ENCODE results near the gene IBSP.

IBSP gene

DNA sequence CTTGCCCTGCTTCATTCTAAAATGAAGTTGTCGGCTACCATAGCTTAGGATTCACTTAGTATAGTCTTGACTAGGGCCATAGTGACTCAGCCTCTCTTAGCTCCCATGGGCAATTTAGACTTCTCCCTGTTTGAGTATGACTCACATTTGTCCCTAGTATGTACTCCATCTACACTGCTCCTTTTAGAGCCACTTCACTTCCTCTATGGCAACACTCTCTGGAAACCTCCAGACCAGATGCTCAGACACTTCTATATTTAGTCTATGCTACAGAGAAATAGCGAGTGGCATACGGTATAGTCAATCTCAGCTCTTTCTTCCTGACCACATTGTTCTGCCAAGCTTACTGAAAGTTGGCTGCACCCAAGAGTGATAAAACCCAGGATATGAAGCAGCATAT is 44.6 kb downstream of the IBSP start:
- no peaks in the 10 kb centered on the region for H3K27me3 ChIP-seq
- peak overlapping the region; percentile 29 to 79 (median 75); a peak in 19 of 22 replicates for H3K9ac ChIP-seq
- peak in 9 of 11 experiments; percentile 60 to 86 (median 83); a peak in 15 of 22 replicates for TF ChIP-seq Cebpa-rat (IDR thresholded peaks at IDR 0.05)
- no peaks in the 10 kb centered on the region for H3K36me3 ChIP-seq
- H3K9me3 ChIP-seq (replicated peaks in 1 of 11): no peaks in the 10 kb centered on the region
- no peak overlapping the region; a peak in 1 of 20 replicates for H3K4me3 ChIP-seq
- peak overlapping the region; percentile 42 to 85 (median 76) for H3K4me2 ChIP-seq
- H4K20me1 ChIP-seq: no peaks in the 10 kb centered on the region
- H3K27ac ChIP-seq: peak overlapping the region; percentile 75 to 97 (median 91)
- peaks cover 15 to 97% (median 68%) of the 10 kb centered on the region in 10 experiments for H3K4me1 ChIP-seq

DNA sequence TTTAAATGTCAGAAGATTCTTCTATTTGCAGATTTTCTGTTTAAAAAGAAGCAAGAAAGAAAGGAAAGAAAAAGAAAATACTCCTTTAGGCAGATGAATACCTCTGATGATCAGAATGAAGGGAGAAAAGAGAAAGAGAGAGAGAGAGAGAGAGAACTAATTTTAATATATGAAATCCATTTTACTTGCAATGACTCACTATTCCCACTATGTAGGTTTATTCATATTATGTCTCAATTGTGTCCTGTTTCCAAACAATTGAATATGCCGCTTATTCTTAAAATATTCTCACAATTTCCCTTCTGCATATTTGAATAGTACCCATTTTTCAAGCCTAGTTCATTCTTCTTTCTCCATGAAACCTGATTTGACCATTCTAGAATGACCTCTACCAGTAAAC is 45.1 kb downstream of the IBSP start:
- Histone ChIP-seq H3K9ac (peak overlapping the region; percentile 35 to 79 (median 75); a peak in 18 of 22 replicates), H4K20me1 (no peaks in the 10 kb centered on the region), H3K4me2 (peak overlapping the region; percentile 18 to 83 (median 70); a peak in 20 of 22 replicates), H3K36me3 (no peaks in the 10 kb centered on the region), H3K9me3 (replicated peaks in 1 of 11) (no peaks in the 10 kb centered on the region), H3K4me1 (peaks cover 20 to 97% (median 72%) of the 10 kb centered on the region in 10 experiments), H3K4me3 (no peak overlapping the region; a peak in 4 of 20 replicates), H3K27ac (peak overlapping the region; percentile 75 to 97 (median 91)), H3K27me3 (no peaks in the 10 kb centered on the region)
- no peak for TF ChIP-seq Cebpa-rat (IDR thresholded peaks at IDR 0.05)

DNA sequence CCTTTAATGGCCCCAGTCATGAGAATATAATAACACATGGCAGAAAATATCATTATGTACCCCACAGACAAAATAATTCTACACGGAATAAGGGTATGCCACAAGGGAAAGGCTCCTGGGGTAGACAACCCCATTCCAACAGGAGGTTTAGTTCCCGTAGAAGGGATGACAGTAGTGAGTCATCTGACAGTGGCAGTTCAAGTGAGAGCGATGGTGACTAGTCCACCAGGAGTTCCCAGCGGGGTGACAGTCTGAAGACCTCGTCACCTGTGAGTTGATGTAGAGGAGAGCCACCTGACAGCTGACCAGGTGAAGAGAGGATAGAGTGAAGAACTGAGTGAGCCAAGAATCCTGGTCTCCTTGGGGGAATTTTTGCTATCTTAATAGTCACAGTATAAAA is 46.9 kb downstream of the IBSP start:
- peak overlapping the region in 1 of 11 experiments; percentile 78; a peak in 2 of 22 replicates for H3K9ac ChIP-seq
- peak overlapping the region; percentile 75 to 97 (median 91); a peak in 18 of 22 replicates for H3K27ac ChIP-seq
- no peak overlapping the region for H3K4me3 ChIP-seq
- no peaks in the 10 kb centered on the region for H4K20me1 ChIP-seq
- TF ChIP-seq Cebpa-rat (IDR thresholded peaks at IDR 0.05): no peak
- peak overlapping the region in 7 of 11 experiments; percentile 58 to 83 (median 75); a peak in 13 of 22 replicates for H3K4me2 ChIP-seq
- H3K9me3 ChIP-seq (replicated peaks in 1 of 11): no peaks in the 10 kb centered on the region
- H3K36me3 ChIP-seq: no peaks in the 10 kb centered on the region
- peaks cover 29 to 97% (median 87%) of the 10 kb centered on the region in 10 experiments for H3K4me1 ChIP-seq
- no peaks in the 10 kb centered on the region for H3K27me3 ChIP-seq

DNA sequence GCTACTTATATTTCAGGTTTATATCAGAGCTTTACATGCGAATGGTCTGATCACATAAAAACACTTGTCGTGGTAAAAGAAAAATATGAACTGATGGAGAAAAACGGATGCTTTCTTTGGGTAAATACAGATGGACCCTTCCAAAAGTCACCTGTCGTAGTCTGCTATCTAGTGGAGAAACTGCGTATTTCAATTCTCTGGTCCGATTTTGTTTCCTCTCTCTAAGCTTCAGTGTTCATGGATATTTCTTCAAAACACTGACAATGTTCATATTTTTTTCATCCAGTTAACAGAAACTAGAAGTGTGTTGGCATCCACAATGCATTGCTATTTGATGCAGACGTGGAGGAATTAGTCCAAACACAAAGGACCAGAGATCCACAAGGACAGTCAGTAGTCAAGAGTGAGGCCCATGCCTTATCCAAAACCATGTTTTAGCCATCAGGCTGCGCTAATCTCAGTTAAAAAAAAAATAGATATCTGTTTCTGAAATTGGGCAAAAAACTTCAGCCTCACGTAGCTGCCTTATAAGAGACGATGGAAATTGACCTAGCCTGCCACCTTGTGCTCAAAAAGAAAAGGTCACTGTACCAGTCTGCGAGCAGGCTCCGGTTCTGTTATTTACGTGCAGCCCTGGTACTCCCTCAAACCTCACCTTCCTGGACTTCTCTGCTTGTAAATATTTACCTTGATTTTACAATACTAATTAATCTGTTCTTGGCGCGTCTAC is 49.4 kb downstream of the IBSP start:
- Histone ChIP-seq H3K27me3 (no peaks in the 10 kb centered on the region), H3K4me2 (peak overlapping the region; percentile 67 to 87 (median 79)), H3K4me1 (peaks cover 26 to 96% (median 88%) of the 10 kb centered on the region in 10 experiments), H3K27ac (peak overlapping the region; percentile 75 to 97 (median 90); a peak in 21 of 22 replicates), H3K9me3 (replicated peaks in 1 of 11) (no peaks in the 10 kb centered on the region), H3K9ac (peak overlapping the region; percentile 36 to 80 (median 71); a peak in 21 of 22 replicates), H3K4me3 (no peak overlapping the region; a peak in 1 of 20 replicates), H4K20me1 (no peaks in the 10 kb centered on the region), H3K36me3 (no peaks in the 10 kb centered on the region)
- TF ChIP-seq Cebpa-rat (IDR thresholded peaks at IDR 0.05): no peak

DNA sequence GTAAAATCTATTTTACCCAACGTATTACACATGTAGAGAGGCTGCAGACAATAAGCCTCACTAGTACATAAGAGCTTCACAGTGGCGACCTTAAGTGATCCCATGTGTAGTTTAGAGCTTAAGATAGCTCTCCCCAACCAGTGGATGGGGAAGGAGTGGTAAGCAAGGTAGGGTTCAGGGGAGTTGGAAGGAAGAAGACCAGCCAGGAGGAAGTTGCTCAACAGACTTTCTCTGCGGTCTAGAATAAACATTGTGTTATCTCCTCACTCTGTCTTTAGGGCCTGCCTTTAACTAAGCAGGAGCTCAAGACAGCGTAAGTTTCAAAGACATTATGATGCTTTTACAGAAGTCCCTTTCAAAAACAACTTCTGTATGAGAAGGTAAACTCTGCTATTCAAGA is 50.3 kb downstream of the IBSP start:
- TF ChIP-seq Cebpa-rat (IDR thresholded peaks at IDR 0.05): peak in 8 of 11 experiments; percentile 56 to 81 (median 73); a peak in 13 of 22 replicates
- Histone ChIP-seq H4K20me1 (no peaks in the 10 kb centered on the region), H3K4me1 (peaks cover 18 to 99% (median 90%) of the 10 kb centered on the region in 10 experiments), H3K9ac (peak overlapping the region; percentile 34 to 80 (median 71); a peak in 21 of 22 replicates), H3K4me2 (peak overlapping the region; percentile 67 to 87 (median 79)), H3K4me3 (peak overlapping the region in 5 of 10 experiments; percentile 18 to 43 (median 26); a peak in 4 of 20 replicates), H3K27me3 (no peaks in the 10 kb centered on the region), H3K36me3 (no peaks in the 10 kb centered on the region), H3K9me3 (replicated peaks in 1 of 11) (no peaks in the 10 kb centered on the region), H3K27ac (peak overlapping the region; percentile 75 to 97 (median 90))

DNA sequence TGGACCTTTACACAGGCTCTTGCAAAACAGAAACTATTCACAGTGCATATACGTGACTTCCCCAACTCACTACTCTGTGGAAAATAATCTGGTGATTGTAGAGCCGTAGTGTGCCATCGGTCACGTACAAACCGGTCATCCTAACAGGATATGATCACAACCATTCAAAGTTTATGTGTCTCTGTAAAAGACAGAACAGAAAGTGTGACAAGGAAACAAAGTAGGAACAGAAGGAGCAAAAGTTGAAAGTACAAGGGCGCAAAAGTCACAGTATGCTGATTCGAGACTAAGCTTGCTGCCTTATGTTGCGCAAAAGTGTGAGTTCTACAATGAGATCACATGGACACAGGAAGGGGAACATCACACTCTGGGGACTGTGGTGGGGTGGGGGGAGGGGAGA is 52.0 kb downstream of the IBSP start:
- Histone ChIP-seq H3K4me2 (peak overlapping the region in 10 of 11 experiments; percentile 27 to 87 (median 80); a peak in 18 of 22 replicates), H3K27ac (peak overlapping the region; percentile 75 to 97 (median 90)), H3K9me3 (replicated peaks in 1 of 11) (no peaks in the 10 kb centered on the region), H3K9ac (peak overlapping the region in 10 of 11 experiments; percentile 49 to 80 (median 70); a peak in 15 of 22 replicates), H3K27me3 (no peaks in the 10 kb centered on the region), H4K20me1 (no peaks in the 10 kb centered on the region), H3K4me1 (peaks cover 18 to 99% (median 89%) of the 10 kb centered on the region in 10 experiments), H3K4me3 (0 out of 20 replicates have a peak overlapping the region, but pooled peaks of 1 of the 10 experiments have one; percentile 2), H3K36me3 (no peaks in the 10 kb centered on the region)
- TF ChIP-seq Cebpa-rat (IDR thresholded peaks at IDR 0.05): no peak

DNA sequence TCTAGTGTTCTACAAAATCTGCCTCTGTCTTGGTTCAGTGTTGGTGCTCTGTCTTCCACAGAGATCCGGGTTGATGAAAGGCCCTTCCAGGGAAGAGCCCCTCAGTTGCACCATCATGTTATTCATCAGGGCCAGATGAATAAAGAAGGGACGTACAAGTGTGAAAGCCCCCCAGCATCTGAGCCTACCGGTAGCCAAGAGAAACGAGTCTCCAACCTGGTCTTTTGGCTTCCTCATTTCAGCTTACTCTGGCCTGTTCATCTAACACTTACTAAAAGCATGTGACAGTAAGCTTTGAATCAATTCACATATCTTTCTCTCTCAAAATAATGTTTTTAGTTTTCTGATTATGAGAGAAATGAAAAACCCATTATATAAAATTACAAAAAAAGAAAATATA is 52.6 kb downstream of the IBSP start:
- Histone ChIP-seq H3K9me3 (replicated peaks in 1 of 11) (no peaks in the 10 kb centered on the region), H3K36me3 (no peaks in the 10 kb centered on the region), H3K4me2 (peak overlapping the region in 9 of 11 experiments; percentile 33 to 83 (median 58); a peak in 15 of 22 replicates), H3K27me3 (no peaks in the 10 kb centered on the region), H3K27ac (peak overlapping the region; percentile 69 to 97 (median 88)), H3K9ac (peak overlapping the region in 9 of 11 experiments; percentile 15 to 73 (median 55); a peak in 16 of 22 replicates), H3K4me3 (no peak overlapping the region), H3K4me1 (peaks cover 18 to 95% (median 83%) of the 10 kb centered on the region in 10 experiments), H4K20me1 (no peaks in the 10 kb centered on the region)
- TF ChIP-seq Cebpa-rat (IDR thresholded peaks at IDR 0.05): no peak

DNA sequence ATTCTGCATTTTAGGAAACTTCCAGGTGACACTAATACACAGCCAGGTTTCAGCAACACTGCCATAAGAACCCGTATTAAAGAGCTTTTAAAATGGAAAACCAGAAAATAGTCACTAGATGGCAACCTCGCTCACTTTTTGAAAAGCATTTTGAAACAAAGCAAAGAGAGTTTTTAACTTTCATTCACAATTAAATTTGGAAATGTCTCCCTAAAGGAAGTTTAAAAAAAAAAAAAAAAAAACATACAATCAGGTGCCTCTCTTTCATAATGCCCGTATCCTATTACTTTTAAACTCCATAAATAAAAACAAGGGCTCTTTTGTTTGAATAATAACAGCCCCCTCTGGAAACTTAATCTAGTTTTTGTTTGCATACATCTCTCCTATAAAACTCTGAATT is 53.8 kb downstream of the IBSP start:
- Histone ChIP-seq H3K9me3 (replicated peaks in 1 of 11) (peaks cover 0 to 5% (median 0%) of the 10 kb centered on the region in 11 experiments; a peak in 1 of 22 replicates), H4K20me1 (no peaks in the 10 kb centered on the region), H3K27me3 (no peaks in the 10 kb centered on the region), H3K27ac (peak overlapping the region; percentile 29 to 97 (median 45); a peak in 20 of 22 replicates), H3K36me3 (no peaks in the 10 kb centered on the region), H3K4me3 (peak overlapping the region in 1 of 10 experiments; percentile 14; a peak in 1 of 20 replicates), H3K9ac (peak overlapping the region in 8 of 11 experiments; percentile 4 to 51 (median 38); a peak in 9 of 22 replicates), H3K4me2 (peak overlapping the region in 7 of 11 experiments; percentile 2 to 76 (median 60); a peak in 12 of 22 replicates), H3K4me1 (peaks cover 18 to 92% (median 73%) of the 10 kb centered on the region in 10 experiments)
- no peak for TF ChIP-seq Cebpa-rat (IDR thresholded peaks at IDR 0.05)

DNA sequence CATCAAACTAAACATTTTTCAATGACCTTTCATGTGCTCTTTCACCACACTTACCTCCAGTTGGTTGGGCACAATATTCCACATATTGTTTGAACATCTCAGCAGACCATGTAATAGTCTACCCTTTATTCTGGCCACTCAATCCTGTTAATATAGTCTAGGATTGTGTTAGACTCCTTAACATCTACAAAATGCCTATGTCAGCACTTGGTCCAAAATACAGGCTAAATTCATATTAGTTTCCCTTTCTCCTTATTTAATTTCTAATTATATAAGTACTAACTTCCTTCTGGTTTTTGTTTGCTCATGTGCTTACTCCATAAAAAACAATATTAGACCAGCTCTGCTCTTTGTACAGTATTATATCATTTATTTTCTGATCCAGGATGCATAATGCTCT is 54.5 kb downstream of the IBSP start:
- Histone ChIP-seq H3K36me3 (no peaks in the 10 kb centered on the region), H3K9me3 (replicated peaks in 1 of 11) (peaks cover 0 to 10% (median 0%) of the 10 kb centered on the region in 11 experiments; a peak in 2 of 22 replicates), H3K27me3 (no peaks in the 10 kb centered on the region), H3K27ac (peak overlapping the region; percentile 16 to 97 (median 45); a peak in 21 of 22 replicates), H4K20me1 (no peaks in the 10 kb centered on the region), H3K4me2 (peak overlapping the region in 7 of 11 experiments; percentile 2 to 76 (median 60); a peak in 13 of 22 replicates), H3K4me1 (peaks cover 14 to 89% (median 66%) of the 10 kb centered on the region in 10 experiments), H3K4me3 (no peak overlapping the region), H3K9ac (peak overlapping the region in 8 of 11 experiments; percentile 4 to 51 (median 36); a peak in 9 of 22 replicates)
- TF ChIP-seq Cebpa-rat (IDR thresholded peaks at IDR 0.05): no peak
